SK-N-SH treated with all-trans-retinoic acid at 6 μM for 48 hours (cell line): ENCODE results near the gene LRRK1.

Experiments used
- ATAC-seq: fragments of 200-7000 bp; cut with Tn5 transposase; 3 replicates; pipeline ENCODE4 v1.9.1; 2020; ENCODE audit warnings: mild to moderate bottlenecking, moderate library complexity
- ARNTL ChIP-seq: fragments of 450-650 bp; formaldehyde crosslinking; IDR thresholded peaks from 2 replicates; pipeline ENCODE4 v1.5.0; 2020; ENCODE audit warnings: low read depth, mild to moderate bottlenecking, moderate library complexity, borderline replicate concordance
- BACH2 ChIP-seq: fragments of 250-450 bp; sonication (Bioruptor Pico); IDR thresholded peaks from 2 replicates; pipeline ENCODE4 v1.9.0; 2021; ENCODE audit warnings: mild to moderate bottlenecking, borderline replicate concordance
- CREB5 ChIP-seq: fragments of 250-450 bp; sonication (Bioruptor Pico); IDR thresholded peaks from 2 replicates; pipeline ENCODE4 v1.5.1; 2020; ENCODE audit warnings: low read depth, mild to moderate bottlenecking, moderate library complexity
- CSDC2 ChIP-seq: fragments of 250-450 bp; sonication (Bioruptor Pico); IDR thresholded peaks from 2 replicates; pipeline ENCODE4 v1.5.0; 2020; ENCODE audit warnings: mild to moderate bottlenecking, moderate library complexity
- ESRRG ChIP-seq: fragments of 250-450 bp; sonication (Bioruptor Pico); IDR thresholded peaks from 2 replicates; pipeline ENCODE4 v1.6.1; 2021; ENCODE audit warnings: mild to moderate bottlenecking
- GLIS3 ChIP-seq: fragments of 250-450 bp; sonication (Bioruptor Pico); IDR thresholded peaks from 2 replicates; pipeline ENCODE4 v1.5.0; 2020; ENCODE audit warnings: mild to moderate bottlenecking, moderate library complexity
- ISL1 ChIP-seq: fragments of 250-450 bp; sonication (Bioruptor Pico); IDR thresholded peaks from 2 replicates; pipeline ENCODE4 v2.1.2; 2022; ENCODE audit warnings: mild to moderate bottlenecking, moderate library complexity
- OSR1 ChIP-seq: fragments of 250-450 bp; sonication (Bioruptor Pico); IDR thresholded peaks from 2 replicates; pipeline ENCODE4 v1.8.0; 2022; ENCODE audit warnings: moderate library complexity, mild to moderate bottlenecking, inconsistent platforms
- PPARA ChIP-seq: fragments of 250-450 bp; sonication (Bioruptor Pico); IDR thresholded peaks from 2 replicates; pipeline ENCODE4 v1.5.0; 2020; ENCODE audit warnings: mild to moderate bottlenecking, borderline replicate concordance
- RARB ChIP-seq: fragments of 250-450 bp; sonication (Bioruptor Pico); IDR thresholded peaks from 2 replicates; pipeline ENCODE4 v1.8.0; 2021; ENCODE audit warnings: mild to moderate bottlenecking, moderate library complexity
- SNAI2 ChIP-seq: fragments of 250-450 bp; sonication (Bioruptor Pico); IDR thresholded peaks from 2 replicates; pipeline ENCODE4 v1.5.0; 2020; ENCODE audit warnings: mild to moderate bottlenecking, moderate library complexity
- TCF4 ChIP-seq: fragments of 250-450 bp; sonication (Bioruptor Pico); IDR thresholded peaks from 2 replicates; pipeline ENCODE4 v1.8.0; 2021; ENCODE audit warnings: mild to moderate bottlenecking, moderate library complexity, borderline replicate concordance
- TOX ChIP-seq: fragments of 250-450 bp; sonication (Bioruptor Pico); IDR thresholded peaks from 2 replicates; pipeline ENCODE4 v1.8.0; 2021; ENCODE audit warnings: mild to moderate bottlenecking, moderate library complexity, borderline replicate concordance
- ZC3H10 ChIP-seq: fragments of 250-450 bp; sonication (Bioruptor Pico); IDR thresholded peaks from 2 replicates; pipeline ENCODE4 v1.5.1; 2021; ENCODE audit warnings: mild to moderate bottlenecking, moderate library complexity
- ZFP3 ChIP-seq: fragments of 250-450 bp; sonication (Bioruptor Pico); IDR thresholded peaks from 2 replicates; pipeline ENCODE4 v1.5.0; 2020; ENCODE audit warnings: mild to moderate bottlenecking, moderate library complexity
- ZFP30 ChIP-seq: fragments of 450-650 bp; formaldehyde crosslinking; IDR thresholded peaks from 2 replicates; pipeline ENCODE4 v1.5.0; 2022; ENCODE audit warnings: mild to moderate bottlenecking, moderate library complexity
- ZNF565 ChIP-seq: fragments of 450-650 bp; formaldehyde crosslinking; conservative IDR thresholded peaks from 2 replicates; pipeline ENCODE4 v1.5.0; 2020; ENCODE audit warnings: low read depth, mild to moderate bottlenecking, moderate library complexity
- ZNF70 ChIP-seq: fragments of 450-650 bp; formaldehyde crosslinking; IDR thresholded peaks from 2 replicates; pipeline ENCODE4 v1.5.0; 2020; ENCODE audit warnings: mild to moderate bottlenecking, moderate library complexity
- ZNF8 ChIP-seq: fragments of 450-650 bp; formaldehyde crosslinking; IDR thresholded peaks from 2 replicates; pipeline ENCODE4 v1.5.0; 2020; ENCODE audit warnings: mild to moderate bottlenecking, moderate library complexity
- TF ChIP-seq, protein P1 (sequence below): fragments of 250-450 bp; sonication (Bioruptor Pico); IDR thresholded peaks from 2 replicates; pipeline ENCODE4 v1.5.0; 2020; ENCODE audit warnings: mild to moderate bottlenecking, moderate library complexity
- TF ChIP-seq, protein P2 (sequence below): fragments of 250-450 bp; sonication (Bioruptor Pico); IDR thresholded peaks from 2 replicates; pipeline ENCODE4 v1.5.1; 2021; ENCODE audit warnings: mild to moderate bottlenecking, moderate library complexity
- TF ChIP-seq, protein P3 (sequence below): fragments of 250-450 bp; sonication (Bioruptor Pico); IDR thresholded peaks from 2 replicates; pipeline ENCODE4 v1.8.0; 2020; ENCODE audit warnings: mild to moderate bottlenecking, moderate library complexity, borderline replicate concordance

The LRRK1 gene

DNA sequence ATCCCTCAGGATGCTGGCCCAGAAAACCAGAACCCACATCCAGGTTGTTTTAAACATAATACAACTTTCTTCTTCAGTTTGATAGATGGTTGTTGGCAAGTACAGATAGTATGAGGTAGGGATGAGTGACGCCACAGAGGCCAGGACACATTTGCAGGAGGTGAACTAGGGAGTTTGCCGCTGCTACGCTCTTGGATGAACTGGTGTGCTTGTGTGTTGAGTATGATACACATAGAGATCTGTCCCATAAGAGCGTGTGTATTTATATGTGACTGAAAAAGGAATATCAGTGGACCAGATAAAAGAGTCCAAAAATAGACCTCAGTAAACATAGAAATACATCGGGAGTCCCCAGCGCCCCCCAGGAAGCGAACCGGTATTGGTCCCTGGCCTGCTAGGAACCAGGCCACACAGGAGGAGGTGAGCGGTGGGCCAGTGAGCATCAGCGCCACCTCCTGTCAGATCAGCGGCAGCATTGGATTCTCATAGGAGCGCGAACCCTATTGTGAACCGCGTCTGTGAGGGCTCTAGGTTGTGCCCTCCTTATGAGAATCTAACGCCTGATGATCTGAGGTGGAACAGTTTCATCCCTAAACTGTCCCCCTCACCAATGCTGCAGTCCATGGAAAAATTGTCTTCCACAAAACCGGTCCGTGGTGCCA lies 98.1 kb downstream of the LRRK1 start:
- ATAC-seq: peak; percentile 39

DNA sequence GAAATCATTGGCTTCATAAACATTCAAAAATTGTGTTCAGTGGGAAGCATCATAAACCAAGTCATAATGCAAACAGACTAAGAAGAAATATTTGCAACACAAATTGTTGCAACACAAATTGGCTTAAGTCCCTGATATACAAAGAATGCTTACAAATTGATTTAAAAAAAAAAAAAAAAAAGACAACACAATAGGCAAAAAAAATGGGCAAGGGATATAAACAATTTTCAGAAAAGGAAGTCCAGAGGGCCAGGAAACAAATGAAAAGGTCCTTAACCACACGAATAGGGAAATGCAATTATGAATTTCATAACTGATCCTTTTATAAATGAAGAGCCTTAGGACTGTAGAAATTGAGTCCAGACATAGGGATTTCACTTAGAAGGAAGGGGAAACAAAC lies 98.9 kb downstream of the LRRK1 start:
- TF ChIP-seq OSR1 (CRISPR knock-in tag) (no peak), ZNF70 (no peak), ZFP30 (CRISPR knock-in tag) (no peak), ESRRG (no peak), ARNTL (no peak), ZFP3 (CRISPR knock-in tag) (no peak), SNAI2 (CRISPR knock-in tag) (no peak), ZNF565 (CRISPR knock-in tag) (no peak), BACH2 (CRISPR knock-in tag) (no peak), TOX (CRISPR knock-in tag) (no peak), CSDC2 (no peak)
- TF ChIP-seq, protein P1, sequence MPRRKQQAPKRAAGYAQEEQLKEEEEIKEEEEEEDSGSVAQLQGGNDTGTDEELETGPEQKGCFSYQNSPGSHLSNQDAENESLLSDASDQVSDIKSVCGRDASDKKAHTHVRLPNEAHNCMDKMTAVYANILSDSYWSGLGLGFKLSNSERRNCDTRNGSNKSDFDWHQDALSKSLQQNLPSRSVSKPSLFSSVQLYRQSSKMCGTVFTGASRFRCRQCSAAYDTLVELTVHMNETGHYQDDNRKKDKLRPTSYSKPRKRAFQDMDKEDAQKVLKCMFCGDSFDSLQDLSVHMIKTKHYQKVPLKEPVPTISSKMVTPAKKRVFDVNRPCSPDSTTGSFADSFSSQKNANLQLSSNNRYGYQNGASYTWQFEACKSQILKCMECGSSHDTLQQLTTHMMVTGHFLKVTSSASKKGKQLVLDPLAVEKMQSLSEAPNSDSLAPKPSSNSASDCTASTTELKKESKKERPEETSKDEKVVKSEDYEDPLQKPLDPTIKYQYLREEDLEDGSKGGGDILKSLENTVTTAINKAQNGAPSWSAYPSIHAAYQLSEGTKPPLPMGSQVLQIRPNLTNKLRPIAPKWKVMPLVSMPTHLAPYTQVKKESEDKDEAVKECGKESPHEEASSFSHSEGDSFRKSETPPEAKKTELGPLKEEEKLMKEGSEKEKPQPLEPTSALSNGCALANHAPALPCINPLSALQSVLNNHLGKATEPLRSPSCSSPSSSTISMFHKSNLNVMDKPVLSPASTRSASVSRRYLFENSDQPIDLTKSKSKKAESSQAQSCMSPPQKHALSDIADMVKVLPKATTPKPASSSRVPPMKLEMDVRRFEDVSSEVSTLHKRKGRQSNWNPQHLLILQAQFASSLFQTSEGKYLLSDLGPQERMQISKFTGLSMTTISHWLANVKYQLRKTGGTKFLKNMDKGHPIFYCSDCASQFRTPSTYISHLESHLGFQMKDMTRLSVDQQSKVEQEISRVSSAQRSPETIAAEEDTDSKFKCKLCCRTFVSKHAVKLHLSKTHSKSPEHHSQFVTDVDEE (CRISPR knock-in tag): no peak
- TF ChIP-seq, protein P2, sequence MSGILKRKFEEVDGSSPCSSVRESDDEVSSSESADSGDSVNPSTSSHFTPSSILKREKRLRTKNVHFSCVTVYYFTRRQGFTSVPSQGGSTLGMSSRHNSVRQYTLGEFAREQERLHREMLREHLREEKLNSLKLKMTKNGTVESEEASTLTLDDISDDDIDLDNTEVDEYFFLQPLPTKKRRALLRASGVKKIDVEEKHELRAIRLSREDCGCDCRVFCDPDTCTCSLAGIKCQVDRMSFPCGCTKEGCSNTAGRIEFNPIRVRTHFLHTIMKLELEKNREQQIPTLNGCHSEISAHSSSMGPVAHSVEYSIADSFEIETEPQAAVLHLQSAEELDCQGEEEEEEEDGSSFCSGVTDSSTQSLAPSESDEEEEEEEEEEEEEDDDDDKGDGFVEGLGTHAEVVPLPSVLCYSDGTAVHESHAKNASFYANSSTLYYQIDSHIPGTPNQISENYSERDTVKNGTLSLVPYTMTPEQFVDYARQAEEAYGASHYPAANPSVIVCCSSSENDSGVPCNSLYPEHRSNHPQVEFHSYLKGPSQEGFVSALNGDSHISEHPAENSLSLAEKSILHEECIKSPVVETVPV (CRISPR knock-in tag): no peak
- TF ChIP-seq, all 23 proteins: peak for 0
- ATAC-seq: no peak

More for the DNA sequence above, 98.1 kb downstream of the LRRK1 start:
- TF ChIP-seq ZFP3 (CRISPR knock-in tag) (no peak), ISL1 (CRISPR knock-in tag) (no peak), GLIS3 (no peak), TCF4 (CRISPR knock-in tag) (no peak), BACH2 (CRISPR knock-in tag) (no peak), CREB5 (CRISPR knock-in tag) (no peak), ZFP30 (CRISPR knock-in tag) (no peak), ZNF70 (no peak), CSDC2 (no peak), ESRRG (no peak), ZC3H10 (CRISPR knock-in tag) (no peak), ZNF8 (CRISPR knock-in tag) (no peak), ARNTL (no peak)
- TF ChIP-seq, protein P3, sequence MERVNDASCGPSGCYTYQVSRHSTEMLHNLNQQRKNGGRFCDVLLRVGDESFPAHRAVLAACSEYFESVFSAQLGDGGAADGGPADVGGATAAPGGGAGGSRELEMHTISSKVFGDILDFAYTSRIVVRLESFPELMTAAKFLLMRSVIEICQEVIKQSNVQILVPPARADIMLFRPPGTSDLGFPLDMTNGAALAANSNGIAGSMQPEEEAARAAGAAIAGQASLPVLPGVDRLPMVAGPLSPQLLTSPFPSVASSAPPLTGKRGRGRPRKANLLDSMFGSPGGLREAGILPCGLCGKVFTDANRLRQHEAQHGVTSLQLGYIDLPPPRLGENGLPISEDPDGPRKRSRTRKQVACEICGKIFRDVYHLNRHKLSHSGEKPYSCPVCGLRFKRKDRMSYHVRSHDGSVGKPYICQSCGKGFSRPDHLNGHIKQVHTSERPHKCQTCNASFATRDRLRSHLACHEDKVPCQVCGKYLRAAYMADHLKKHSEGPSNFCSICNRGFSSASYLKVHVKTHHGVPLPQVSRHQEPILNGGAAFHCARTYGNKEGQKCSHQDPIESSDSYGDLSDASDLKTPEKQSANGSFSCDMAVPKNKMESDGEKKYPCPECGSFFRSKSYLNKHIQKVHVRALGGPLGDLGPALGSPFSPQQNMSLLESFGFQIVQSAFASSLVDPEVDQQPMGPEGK (CRISPR knock-in tag): no peak

DNA sequence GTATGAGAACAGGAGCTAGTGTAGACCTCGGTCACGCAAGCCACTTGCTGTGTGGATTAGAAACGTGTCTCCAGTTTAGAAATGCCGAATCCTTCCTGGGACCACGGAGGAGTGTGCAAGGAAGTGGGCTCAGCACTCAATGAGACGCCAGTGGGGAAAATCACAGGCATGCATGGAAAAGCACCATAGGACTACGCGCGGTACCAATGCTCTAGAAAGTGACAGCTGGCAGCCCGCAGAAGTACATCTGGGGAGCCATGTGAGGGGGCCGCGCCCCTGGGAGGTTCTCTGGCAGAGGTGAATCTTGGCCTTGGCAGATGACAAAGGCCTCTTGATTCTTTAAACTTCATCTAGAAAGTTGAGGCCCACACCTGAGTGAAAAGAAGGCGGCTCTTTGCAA lies 99.3 kb downstream of the LRRK1 start:
- no peak for ATAC-seq
- TF ChIP-seq ZNF70: no peak
- no peak for TF ChIP-seq BACH2 (CRISPR knock-in tag)
- TF ChIP-seq GLIS3: no peak
- TF ChIP-seq, protein P1 (CRISPR knock-in tag): no peak
- TF ChIP-seq ISL1 (CRISPR knock-in tag): no peak
- TF ChIP-seq PPARA: no peak
- TF ChIP-seq ZNF565 (CRISPR knock-in tag): no peak
- no peak for TF ChIP-seq ESRRG
- no peak for TF ChIP-seq RARB (CRISPR knock-in tag)
- TF ChIP-seq TCF4 (CRISPR knock-in tag): no peak
- no peak for TF ChIP-seq ZFP3 (CRISPR knock-in tag)
- TF ChIP-seq, protein P3 (CRISPR knock-in tag): no peak
- TF ChIP-seq CSDC2: no peak
- no peak for TF ChIP-seq OSR1 (CRISPR knock-in tag)
- no peak for TF ChIP-seq ZC3H10 (CRISPR knock-in tag)
- TF ChIP-seq CREB5 (CRISPR knock-in tag): no peak
